ENCODE data around the gene CADM1. TPM values are rescaled to one million over a fixed set of nuclear protein-coding genes. Genes with fewer than 3 reads are reported as not detected.

The CADM1 gene
- total RNA-seq, 1 donor from 2014 or later: 20.3 TPM

- DNase-seq (ENCODE audit: low spot score): no peak
Observed at GRCh38 chr11:115447273-115447864, 56.8 kb downstream of the CADM1 start.

- DNase-seq (ENCODE audit: low spot score): no peak
Observed at GRCh38 chr11:115446214-115446613, 58.0 kb downstream of the CADM1 start.

GRCh38 chr11:115444542-115444941 is 59.7 kb downstream of the CADM1 start:
- no peak for DNase-seq (ENCODE audit: low spot score)

- DNase-seq (ENCODE audit: low spot score): no peak
Observed at GRCh38 chr11:115439969-115440540, 64.2 kb downstream of the CADM1 start.

GRCh38 chr11:115439385-115439784 is 64.8 kb downstream of the CADM1 start:
- no peak for DNase-seq (ENCODE audit: low spot score)

GRCh38 chr11:115437902-115438575 is 66.2 kb downstream of the CADM1 start:
- DNase-seq (ENCODE audit: low spot score): no peak

GRCh38 chr11:115430345-115430744 is 73.9 kb downstream of the CADM1 start:
- no peak for DNase-seq (ENCODE audit: low spot score)

- DNase-seq (ENCODE audit: low spot score): no peak
Observed at GRCh38 chr11:115428306-115428705, 75.9 kb downstream of the CADM1 start.

- no peak for DNase-seq (ENCODE audit: low spot score)
Observed at GRCh38 chr11:115425816-115426215, 78.4 kb downstream of the CADM1 start.

GRCh38 chr11:115425250-115425649 is 79.0 kb downstream of the CADM1 start:
- DNase-seq (ENCODE audit: low spot score): no peak

- no peak for DNase-seq (ENCODE audit: low spot score)
Observed at GRCh38 chr11:115423728-115424459, 80.3 kb downstream of the CADM1 start.

GRCh38 chr11:115421992-115422689 is 82.1 kb downstream of the CADM1 start:
- DNase-seq (ENCODE audit: low spot score): no peak

GRCh38 chr11:115421352-115421991 is 82.7 kb downstream of the CADM1 start:
- DNase-seq (ENCODE audit: low spot score): no peak

GRCh38 chr11:115420505-115420904 is 83.7 kb downstream of the CADM1 start:
- no peak for DNase-seq (ENCODE audit: low spot score)

GRCh38 chr11:115418626-115419025 is 85.6 kb downstream of the CADM1 start:
- DNase-seq (ENCODE audit: low spot score): no peak

GRCh38 chr11:115418081-115418480 is 86.1 kb downstream of the CADM1 start:
- DNase-seq (ENCODE audit: low spot score): no peak

- DNase-seq (ENCODE audit: low spot score): no peak
Observed at GRCh38 chr11:115411120-115411519, 93.1 kb downstream of the CADM1 start.

GRCh38 chr11:115409691-115410220 is 94.5 kb downstream of the CADM1 start:
- no peak for DNase-seq (ENCODE audit: low spot score)

GRCh38 chr11:115409116-115409670 is 95.0 kb downstream of the CADM1 start:
- DNase-seq (ENCODE audit: low spot score): no peak

GRCh38 chr11:115408036-115408921 is 95.9 kb downstream of the CADM1 start:
- DNase-seq (ENCODE audit: low spot score): no peak

All from mucosa of gallbladder (tissue), 1 donor.